Brain microvascular endothelial cell (primary cell): ENCODE measurements around the gene AMHR2.

ENCODE experiments used
- DNase-seq: peaks from one replicate; pipeline ENCODE4 v3.0.0-alpha.2; 2020
- H3K27ac ChIP-seq: fragments of 250-450 bp; sonication (Bioruptor Pico); 2 replicates; pipeline ENCODE4 v1.5.1; 2020; ENCODE audit warnings: mild to moderate bottlenecking, moderate library complexity
- H3K27me3 ChIP-seq: fragments of 250-450 bp; sonication (Bioruptor Pico); replicated peaks from 2 replicates; pipeline ENCODE4 v1.5.1; 2020; ENCODE audit warnings: mild to moderate bottlenecking
- H3K36me3 ChIP-seq: fragments of 250-450 bp; sonication (Bioruptor Pico); replicated peaks from 2 replicates; pipeline ENCODE4 v1.5.1; 2020; ENCODE audit warnings: mild to moderate bottlenecking
- H3K4me3 ChIP-seq: 2 replicates; pipeline ENCODE4 v1.5.1; 2011; ENCODE audit warnings: low read depth, mild to moderate bottlenecking, control low read depth, low read length, moderate library complexity
- in situ Hi-C: cut with HindIII; loops from 2 replicates; pipeline ENCODE4 v1.10.0; 2017; ENCODE audit warnings: low sequenced_read_pairs, low pct_ligation_motif_present
- TF ChIP-seq, protein P1 (sequence below): IDR thresholded peaks from 2 replicates; pipeline ENCODE4 v1.5.1; 2011; ENCODE audit warnings: low read depth, mild to moderate bottlenecking, moderate library complexity, low read length, control low read depth, inconsistent platforms; ENCODE audit errors: missing control alignments

AMHR2 gene

GRCh38 chr12:53456654-53457366, 33.2 kb downstream of the AMHR2 start:
- no peak overlapping the region for H3K4me3 ChIP-seq
- H3K27me3 ChIP-seq: no peaks in the 10 kb centered on the region
- TF ChIP-seq, protein P1, sequence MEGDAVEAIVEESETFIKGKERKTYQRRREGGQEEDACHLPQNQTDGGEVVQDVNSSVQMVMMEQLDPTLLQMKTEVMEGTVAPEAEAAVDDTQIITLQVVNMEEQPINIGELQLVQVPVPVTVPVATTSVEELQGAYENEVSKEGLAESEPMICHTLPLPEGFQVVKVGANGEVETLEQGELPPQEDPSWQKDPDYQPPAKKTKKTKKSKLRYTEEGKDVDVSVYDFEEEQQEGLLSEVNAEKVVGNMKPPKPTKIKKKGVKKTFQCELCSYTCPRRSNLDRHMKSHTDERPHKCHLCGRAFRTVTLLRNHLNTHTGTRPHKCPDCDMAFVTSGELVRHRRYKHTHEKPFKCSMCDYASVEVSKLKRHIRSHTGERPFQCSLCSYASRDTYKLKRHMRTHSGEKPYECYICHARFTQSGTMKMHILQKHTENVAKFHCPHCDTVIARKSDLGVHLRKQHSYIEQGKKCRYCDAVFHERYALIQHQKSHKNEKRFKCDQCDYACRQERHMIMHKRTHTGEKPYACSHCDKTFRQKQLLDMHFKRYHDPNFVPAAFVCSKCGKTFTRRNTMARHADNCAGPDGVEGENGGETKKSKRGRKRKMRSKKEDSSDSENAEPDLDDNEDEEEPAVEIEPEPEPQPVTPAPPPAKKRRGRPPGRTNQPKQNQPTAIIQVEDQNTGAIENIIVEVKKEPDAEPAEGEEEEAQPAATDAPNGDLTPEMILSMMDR: no peak
- no peak overlapping the region for H3K27ac ChIP-seq
- DNase-seq: no peak
- in situ Hi-C loops: no loop called here
- H3K36me3 ChIP-seq: peaks cover 87% of the 10 kb centered on the region

- no peak for DNase-seq
- Histone ChIP-seq H3K4me3 (no peak overlapping the region), H3K36me3 (peaks cover 99% of the 10 kb centered on the region), H3K27ac (no peak overlapping the region), H3K27me3 (no peaks in the 10 kb centered on the region)
- TF ChIP-seq, protein P1: no peak
- in situ Hi-C loops: no loop called here
These were observed 35.4 kb downstream of the AMHR2 start for GRCh38 chr12:53459097-53459496.

- TF ChIP-seq, protein P1: no peak
- H3K36me3 ChIP-seq: peaks cover 99% of the 10 kb centered on the region
- no peak for DNase-seq
- H3K27me3 ChIP-seq: no peaks in the 10 kb centered on the region
- in situ Hi-C loops: no loop called here
- H3K27ac ChIP-seq: no peak overlapping the region
- no peak overlapping the region for H3K4me3 ChIP-seq
These were observed 37.4 kb downstream of the AMHR2 start for GRCh38 chr12:53461059-53461458.

DNA sequence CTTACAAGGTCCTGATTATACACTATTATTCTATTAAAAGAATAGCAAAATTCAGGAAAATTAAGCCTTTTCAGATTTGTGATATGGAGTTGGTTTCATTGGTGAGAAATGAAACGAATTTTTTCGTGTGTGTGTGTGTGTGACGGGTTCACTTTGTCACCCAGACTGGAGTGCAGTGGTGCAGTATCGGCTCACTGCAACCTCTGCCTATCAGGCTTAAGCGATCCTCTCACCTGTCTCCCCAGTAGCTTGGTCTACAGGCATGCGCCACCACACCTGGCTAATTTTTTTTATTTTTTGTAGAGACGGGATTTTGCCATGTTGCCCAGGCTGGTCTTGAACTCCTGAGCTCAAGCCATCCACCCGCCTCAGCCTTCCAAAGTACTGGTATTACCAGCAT, 37.9 kb downstream of the AMHR2 start:
- TF ChIP-seq, protein P1: no peak
- peaks cover 99% of the 10 kb centered on the region for H3K36me3 ChIP-seq

DNA sequence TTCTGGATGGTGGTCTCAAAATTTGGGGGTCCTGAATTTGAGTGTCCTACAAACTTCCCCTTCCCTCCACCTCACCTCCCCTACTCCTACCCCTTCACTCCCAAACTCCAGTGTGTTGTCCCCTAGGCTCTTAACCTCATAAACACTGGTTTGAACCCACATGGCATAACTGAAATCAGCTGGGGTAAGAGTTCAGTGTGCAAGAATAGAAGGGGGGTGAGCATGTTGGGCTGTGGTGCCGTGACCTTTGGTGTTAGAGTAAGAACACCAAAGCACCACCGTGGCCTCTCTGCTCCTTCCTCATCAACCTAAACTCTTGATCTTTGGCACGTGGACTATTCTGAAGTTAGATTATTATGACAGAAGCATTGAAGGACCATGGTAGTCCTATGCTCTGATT, 39.3 kb downstream of the AMHR2 start:
- no peak for DNase-seq
- no peaks in the 10 kb centered on the region for H3K27me3 ChIP-seq
- H3K36me3 ChIP-seq: peaks cover 99% of the 10 kb centered on the region
- no peak overlapping the region for H3K27ac ChIP-seq
- H3K4me3 ChIP-seq: no peak overlapping the region
- in situ Hi-C loops: no loop called here
- TF ChIP-seq, protein P1: no peak

More for the DNA sequence above, 37.9 kb downstream of the AMHR2 start:
- in situ Hi-C loops: no loop called here
- DNase-seq: no peak
- H3K27me3 ChIP-seq: no peaks in the 10 kb centered on the region
- no peak overlapping the region for H3K4me3 ChIP-seq
- no peak overlapping the region for H3K27ac ChIP-seq

DNA sequence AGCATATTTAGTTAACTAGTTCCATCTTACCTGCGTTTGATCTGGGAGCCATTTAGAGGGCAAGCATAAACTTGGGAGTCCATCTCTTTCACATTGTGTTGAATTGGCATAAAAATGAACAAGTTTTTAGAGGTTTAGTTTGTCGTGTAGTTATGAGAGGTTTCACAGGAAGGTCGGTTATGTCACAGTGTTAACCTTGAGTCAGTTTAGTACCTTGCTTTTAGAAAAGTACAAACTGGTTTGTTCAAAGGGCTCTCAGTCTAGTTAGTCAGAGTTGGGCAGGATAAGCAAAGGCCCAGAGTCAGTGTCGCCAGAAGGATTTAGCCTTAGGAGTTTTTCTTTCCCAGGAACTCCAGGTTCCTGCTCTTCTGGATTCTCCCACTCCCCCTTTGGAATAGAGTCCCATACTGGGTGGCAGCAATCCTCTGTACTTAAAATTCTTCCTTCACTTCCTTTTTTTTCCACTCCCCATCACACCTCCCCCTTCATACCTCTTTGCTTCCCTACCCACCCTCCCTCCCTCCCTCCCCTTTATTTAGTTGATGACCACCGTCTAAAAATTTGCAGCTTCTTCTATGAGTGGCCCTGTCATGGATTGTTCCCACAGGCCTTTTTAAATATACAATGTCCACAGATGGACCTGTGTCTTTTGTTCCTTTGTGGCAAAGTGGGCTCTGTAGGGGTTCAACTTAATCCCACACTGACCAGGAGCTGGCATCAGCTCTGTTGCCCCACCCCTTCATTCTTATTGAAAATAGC, 40.3 kb downstream of the AMHR2 start:
- Histone ChIP-seq H3K27me3 (no peaks in the 10 kb centered on the region), H3K36me3 (peaks cover 99% of the 10 kb centered on the region), H3K27ac (no peak overlapping the region), H3K4me3 (no peak overlapping the region)
- DNase-seq: no peak
- TF ChIP-seq, protein P1: no peak
- in situ Hi-C loops: no loop called here
